ENCODE measurements around the gene ZNF813. TPM values are rescaled to one million over a fixed set of nuclear protein-coding genes. Genes with fewer than 3 reads are reported as not detected.

ZNF813 gene
- total RNA-seq, 1 experiment from 2014 or later: not detected

GRCh38 chr19:53518121-53518520 lies 50.6 kb downstream of the ZNF813 start:
- Mint-ChIP-seq H3K36me3 (ENCODE audit: insufficient read depth, unreplicated experiment) (peaks cover 14% of the 10 kb centered on the region), H3K27me3 (ENCODE audit: unreplicated experiment) (no peaks in the 10 kb centered on the region), H3K4me1 (ENCODE audit: low read depth, unreplicated experiment) (peaks cover 8% of the 10 kb centered on the region), H3K4me3 (ENCODE audit: low read depth, unreplicated experiment) (no peak overlapping the region), H3K27ac (ENCODE audit: unreplicated experiment) (no peak overlapping the region), H3K9me3 (ENCODE audit: low read depth, unreplicated experiment) (peaks cover 20% of the 10 kb centered on the region)
- TF ChIP-seq CTCF (IDR thresholded peaks at IDR 0.05; ENCODE audit: unreplicated experiment): no peak
- DNase-seq: no peak
- BruUV-seq (replicated peaks): no TSS peak
- CTCF ChIA-PET: no interaction called here
- intact Hi-C loops (cut with micrococcal nuclease; ENCODE audit: unreplicated experiment): no loop called here

GRCh38 chr19:53518716-53519115 lies 51.2 kb downstream of the ZNF813 start:
- no peak for DNase-seq
- no peak overlapping the region for H3K4me3 Mint-ChIP-seq (ENCODE audit: low read depth, unreplicated experiment)
- no peaks in the 10 kb centered on the region for H3K27me3 Mint-ChIP-seq (ENCODE audit: unreplicated experiment)
- H3K4me1 Mint-ChIP-seq (ENCODE audit: low read depth, unreplicated experiment): peaks cover 8% of the 10 kb centered on the region
- peaks cover 25% of the 10 kb centered on the region for H3K9me3 Mint-ChIP-seq (ENCODE audit: low read depth, unreplicated experiment)
- TF ChIP-seq CTCF (IDR thresholded peaks at IDR 0.05; ENCODE audit: unreplicated experiment): no peak
- H3K36me3 Mint-ChIP-seq (ENCODE audit: insufficient read depth, unreplicated experiment): peaks cover 14% of the 10 kb centered on the region
- no peak overlapping the region for H3K27ac Mint-ChIP-seq (ENCODE audit: unreplicated experiment)
- intact Hi-C loops (cut with micrococcal nuclease; ENCODE audit: unreplicated experiment): no loop called here
- BruUV-seq (replicated peaks): no TSS peak
- CTCF ChIA-PET: no interaction called here

GRCh38 chr19:53519446-53519845 lies 51.9 kb downstream of the ZNF813 start:
- no peak for TF ChIP-seq CTCF (IDR thresholded peaks at IDR 0.05; ENCODE audit: unreplicated experiment)
- Mint-ChIP-seq H3K9me3 (ENCODE audit: low read depth, unreplicated experiment) (peaks cover 27% of the 10 kb centered on the region), H3K4me1 (ENCODE audit: low read depth, unreplicated experiment) (peaks cover 8% of the 10 kb centered on the region), H3K27ac (ENCODE audit: unreplicated experiment) (no peak overlapping the region), H3K4me3 (ENCODE audit: low read depth, unreplicated experiment) (no peak overlapping the region), H3K36me3 (ENCODE audit: insufficient read depth, unreplicated experiment) (peaks cover 14% of the 10 kb centered on the region), H3K27me3 (ENCODE audit: unreplicated experiment) (no peaks in the 10 kb centered on the region)
- intact Hi-C loops (cut with micrococcal nuclease; ENCODE audit: unreplicated experiment): no loop called here
- no TSS peak for BruUV-seq (replicated peaks)
- CTCF ChIA-PET: interaction anchor here (0.6 kb wide), 1 partner anchor 1480 kb away, joined by 3 read pairs; no protein-coding TSS in a partner anchor
- DNase-seq: no peak

- no peaks in the 10 kb centered on the region for H3K27me3 Mint-ChIP-seq (ENCODE audit: unreplicated experiment)
- peaks cover 26% of the 10 kb centered on the region for H3K9me3 Mint-ChIP-seq (ENCODE audit: low read depth, unreplicated experiment)
- CTCF ChIA-PET: interaction anchor here (0.6 kb wide), 1 partner anchor 43 kb away, joined by 3 read pairs; no protein-coding TSS in a partner anchor
- intact Hi-C loops (cut with micrococcal nuclease; ENCODE audit: unreplicated experiment): no loop called here
- no peak for TF ChIP-seq CTCF (IDR thresholded peaks at IDR 0.05; ENCODE audit: unreplicated experiment)
- no peak overlapping the region for H3K27ac Mint-ChIP-seq (ENCODE audit: unreplicated experiment)
- no TSS peak for BruUV-seq (replicated peaks)
- H3K36me3 Mint-ChIP-seq (ENCODE audit: insufficient read depth, unreplicated experiment): peaks cover 14% of the 10 kb centered on the region
- no peak for DNase-seq
- peaks cover 8% of the 10 kb centered on the region for H3K4me1 Mint-ChIP-seq (ENCODE audit: low read depth, unreplicated experiment)
- H3K4me3 Mint-ChIP-seq (ENCODE audit: low read depth, unreplicated experiment): peak overlapping the region; percentile 83
Measured at GRCh38 chr19:53520163-53520546, 52.6 kb downstream of the ZNF813 start.
